ENCODE data around the gene ARFGAP2.
A peak's percentile ranks its signal among the peaks of the same experiment; 100 is the strongest.

The ARFGAP2 gene

GRCh38 chr11:47166368-47166767 lies 10.3 kb downstream of the ARFGAP2 start:
- no peak for DNase-seq

- DNase-seq = no peak
Observed at GRCh38 chr11:47165253-47165840, 11.3 kb downstream of the ARFGAP2 start.

GRCh38 chr11:47164321-47164720 lies 12.4 kb downstream of the ARFGAP2 start:
- no peak for DNase-seq

- DNase-seq = no peak
Observed at GRCh38 chr11:47163898-47164297, 12.8 kb downstream of the ARFGAP2 start.

GRCh38 chr11:47163193-47163592 lies 13.5 kb downstream of the ARFGAP2 start:
- DNase-seq = no peak

GRCh38 chr11:47162426-47162825 lies 14.3 kb downstream of the ARFGAP2 start:
- no peak for DNase-seq

GRCh38 chr11:47161890-47162289 lies 14.8 kb downstream of the ARFGAP2 start:
- DNase-seq = no peak

GRCh38 chr11:47161134-47161854 lies 15.4 kb downstream of the ARFGAP2 start:
- DNase-seq = peak; percentile 46

GRCh38 chr11:47160753-47161133 lies 15.9 kb downstream of the ARFGAP2 start:
- no peak for DNase-seq

- no peak for DNase-seq
Observed at GRCh38 chr11:47158242-47158641, 18.4 kb downstream of the ARFGAP2 start.

- no peak for DNase-seq
Observed at GRCh38 chr11:47157805-47158204, 18.9 kb downstream of the ARFGAP2 start.

GRCh38 chr11:47156951-47157350 lies 19.7 kb downstream of the ARFGAP2 start:
- no peak for DNase-seq

GRCh38 chr11:47156333-47156732 lies 20.3 kb downstream of the ARFGAP2 start:
- DNase-seq = no peak

GRCh38 chr11:47155879-47156278 lies 20.8 kb downstream of the ARFGAP2 start:
- DNase-seq = no peak

- no peak for DNase-seq
Observed at GRCh38 chr11:47154616-47155570, 21.8 kb downstream of the ARFGAP2 start.

GRCh38 chr11:47152953-47153950 lies 23.4 kb downstream of the ARFGAP2 start:
- peak; percentile 55 for DNase-seq

- no peak for DNase-seq
Observed at GRCh38 chr11:47152126-47152952, 24.3 kb downstream of the ARFGAP2 start.

GRCh38 chr11:47149782-47150181 lies 26.9 kb downstream of the ARFGAP2 start:
- no peak for DNase-seq

GRCh38 chr11:47148903-47149531 lies 27.7 kb downstream of the ARFGAP2 start:
- DNase-seq = peak; percentile 50

GRCh38 chr11:47148270-47148669 lies 28.4 kb downstream of the ARFGAP2 start:
- DNase-seq = no peak

- no peak for DNase-seq
Observed at GRCh38 chr11:47147681-47148080, 29.0 kb downstream of the ARFGAP2 start.

Data from DMS79 (cell line).